ENCODE measurements around the gene TGFB3.

- TF ChIP-seq CTCF (IDR thresholded peaks at IDR 0.05) (no peak), POLR2A (IDR thresholded peaks at IDR 0.05) (no peak)
Observed at GRCh38 chr14:76015191-76015590, 33.4 kb upstream of the TGFB3 start.
